ENCODE measurements around the gene SYNJ2.

The SYNJ2 gene

GRCh38 chr6:158044525-158044888 is 62.8 kb downstream of the SYNJ2 start:
- no peak for DNase-seq

GRCh38 chr6:158046201-158047126 is 64.8 kb downstream of the SYNJ2 start:
- no peak for DNase-seq

GRCh38 chr6:158047127-158047518 is 65.5 kb downstream of the SYNJ2 start:
- no peak for DNase-seq

- no peak for DNase-seq
Observed at GRCh38 chr6:158047563-158048323, 66.1 kb downstream of the SYNJ2 start.

GRCh38 chr6:158048589-158048988 is 66.9 kb downstream of the SYNJ2 start:
- DNase-seq = no peak

GRCh38 chr6:158049055-158050028 is 67.7 kb downstream of the SYNJ2 start:
- no peak for DNase-seq

GRCh38 chr6:158050107-158050735 is 68.6 kb downstream of the SYNJ2 start:
- no peak for DNase-seq

GRCh38 chr6:158050955-158051354 is 69.3 kb downstream of the SYNJ2 start:
- DNase-seq = no peak

- DNase-seq = no peak
Observed at GRCh38 chr6:158051968-158052367, 70.3 kb downstream of the SYNJ2 start.

GRCh38 chr6:158053377-158054313 is 72.0 kb downstream of the SYNJ2 start:
- DNase-seq = no peak

GRCh38 chr6:158056355-158056754 is 74.7 kb downstream of the SYNJ2 start:
- no peak for DNase-seq

GRCh38 chr6:158056804-158057203 is 75.1 kb downstream of the SYNJ2 start:
- DNase-seq = no peak

GRCh38 chr6:158057213-158057987 is 75.7 kb downstream of the SYNJ2 start:
- DNase-seq = no peak

- DNase-seq = no peak
Observed at GRCh38 chr6:158058171-158058651, 76.5 kb downstream of the SYNJ2 start.

- DNase-seq = no peak
Observed at GRCh38 chr6:158059108-158059507, 77.4 kb downstream of the SYNJ2 start.

GRCh38 chr6:158060455-158061360 is 79.0 kb downstream of the SYNJ2 start:
- no peak for DNase-seq

GRCh38 chr6:158061361-158061708 is 79.7 kb downstream of the SYNJ2 start:
- DNase-seq = no peak

GRCh38 chr6:158061709-158062461 is 80.2 kb downstream of the SYNJ2 start:
- no peak for DNase-seq

All from NCI-H524 treated with DMSO at 0.1 percent for 48 hours (cell line).